ENCODE data around the gene SLC24A3.

SLC24A3 gene

GRCh38 chr20:19295076-19295475 is 82.6 kb downstream of the SLC24A3 start (continued):
- TF ChIP-seq POU6F1 (CRISPR knock-in tag; IDR thresholded peaks at IDR 0.05; ENCODE audit: borderline replicate concordance, low read depth), result no peak
- TF ChIP-seq OSR1 (CRISPR knock-in tag; IDR thresholded peaks at IDR 0.05), result no peak
- TF ChIP-seq SNAI2 (CRISPR knock-in tag; IDR thresholded peaks at IDR 0.05), result no peak

GRCh38 chr20:19298652-19299051 is 86.2 kb downstream of the SLC24A3 start:
- ATAC-seq, result no peak
- TF ChIP-seq OSR1 (CRISPR knock-in tag; IDR thresholded peaks at IDR 0.05) (no peak), GLIS3 (CRISPR knock-in tag; IDR thresholded peaks at IDR 0.05) (no peak), ZC3H10 (CRISPR knock-in tag; IDR thresholded peaks at IDR 0.05) (no peak), ZNF565 (CRISPR knock-in tag; conservative IDR thresholded peaks at IDR 0.05; ENCODE audit: low read depth) (no peak), ESRRG (CRISPR knock-in tag; IDR thresholded peaks at IDR 0.05) (no peak), ISL1 (CRISPR knock-in tag; IDR thresholded peaks at IDR 0.05) (no peak), TSHZ2 (CRISPR knock-in tag; IDR thresholded peaks at IDR 0.05) (no peak), ZFP30 (CRISPR knock-in tag; IDR thresholded peaks at IDR 0.05) (no peak)

GRCh38 chr20:19300395-19300794 is 88.0 kb downstream of the SLC24A3 start:
- no peak for ATAC-seq
- no peak for TF ChIP-seq BACH2 (CRISPR knock-in tag; IDR thresholded peaks at IDR 0.05; ENCODE audit: borderline replicate concordance)
- TF ChIP-seq PPARA (CRISPR knock-in tag; IDR thresholded peaks at IDR 0.05; ENCODE audit: borderline replicate concordance), result no peak
- TF ChIP-seq POU6F1 (CRISPR knock-in tag; IDR thresholded peaks at IDR 0.05; ENCODE audit: borderline replicate concordance, low read depth), result no peak

- no peak for ATAC-seq
- TF ChIP-seq GLIS3 (CRISPR knock-in tag; IDR thresholded peaks at IDR 0.05) (no peak), CSRNP3 (CRISPR knock-in tag; IDR thresholded peaks at IDR 0.05) (no peak), ZFP30 (CRISPR knock-in tag; IDR thresholded peaks at IDR 0.05) (no peak), ESRRG (CRISPR knock-in tag; IDR thresholded peaks at IDR 0.05) (no peak), ZFP3 (CRISPR knock-in tag; IDR thresholded peaks at IDR 0.05) (no peak), ISL1 (CRISPR knock-in tag; IDR thresholded peaks at IDR 0.05) (no peak)
Observed at GRCh38 chr20:19301142-19301541, 88.7 kb downstream of the SLC24A3 start.

GRCh38 chr20:19301843-19302242 is 89.4 kb downstream of the SLC24A3 start:
- no peak for ATAC-seq
- no peak for TF ChIP-seq PPARA (CRISPR knock-in tag; IDR thresholded peaks at IDR 0.05; ENCODE audit: borderline replicate concordance)
- no peak for TF ChIP-seq ZC3H10 (CRISPR knock-in tag; IDR thresholded peaks at IDR 0.05)
- TF ChIP-seq ISL1 (CRISPR knock-in tag; IDR thresholded peaks at IDR 0.05), result no peak
- no peak for TF ChIP-seq ZNF70 (CRISPR knock-in tag; IDR thresholded peaks at IDR 0.05)
- TF ChIP-seq CSDC2 (CRISPR knock-in tag; IDR thresholded peaks at IDR 0.05), result no peak
- no peak for TF ChIP-seq ZNF565 (CRISPR knock-in tag; conservative IDR thresholded peaks at IDR 0.05; ENCODE audit: low read depth)
- TF ChIP-seq TSHZ2 (CRISPR knock-in tag; IDR thresholded peaks at IDR 0.05), result no peak
- no peak for TF ChIP-seq ZFP30 (CRISPR knock-in tag; IDR thresholded peaks at IDR 0.05)
- no peak for TF ChIP-seq SNAI2 (CRISPR knock-in tag; IDR thresholded peaks at IDR 0.05)
